ENCODE data around the gene MCC.

DNA sequence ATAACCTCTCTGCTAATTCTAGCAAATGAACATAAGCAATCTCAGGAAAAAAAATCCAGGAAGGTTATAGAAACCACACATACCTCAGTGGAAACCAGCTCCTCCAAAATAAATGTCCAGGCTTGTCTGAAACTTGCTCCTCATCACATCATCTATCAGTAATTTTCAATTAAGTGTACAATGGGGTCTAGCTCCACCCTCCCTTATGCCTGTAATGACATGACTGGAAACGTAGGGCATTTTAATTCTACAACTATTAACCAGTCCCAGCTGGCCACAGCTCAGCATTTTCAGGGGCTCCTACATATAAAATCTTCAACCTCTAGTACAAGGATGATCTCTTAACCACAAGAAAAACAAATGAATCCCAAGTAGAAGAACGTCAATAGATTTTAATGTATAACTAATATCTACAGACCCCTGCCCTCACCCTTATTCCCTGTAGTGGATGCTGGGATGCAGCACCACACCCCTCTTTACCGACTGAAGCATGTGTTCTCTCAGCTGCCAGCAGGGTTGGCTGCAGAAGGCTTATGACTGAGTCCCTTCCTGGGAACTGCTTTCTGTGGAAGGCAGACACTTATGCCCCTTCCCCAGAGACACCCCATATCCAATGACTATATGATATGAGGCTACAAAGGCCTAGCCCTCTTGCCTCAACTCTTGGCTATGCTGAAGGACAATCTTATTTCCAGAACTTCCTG is 60.2 kb downstream of the MCC start:
- TF ChIP-seq CTCF (conservative IDR thresholded peaks at IDR 0.05 in 1 of 2, IDR thresholded peaks at IDR 0.05 in 1 of 2; ENCODE audit: low read depth in 1 of 2, low read length in 2 of 2) (no peak), EZH2 (IDR thresholded peaks at IDR 0.05; ENCODE audit: low read length, missing control alignments) (no peak)
